IMR-90 (cell line): ENCODE data around the gene KLHL8. TPM values are rescaled to one million over a fixed set of nuclear protein-coding genes. Genes with fewer than 3 reads are reported as not detected.

ENCODE experiments used
- ATAC-seq: fragments of 200-7000 bp; cut with Tn5 transposase; 2 replicates; pipeline ENCODE4 v1.9.1; 2020; ENCODE audit warnings: low read depth, mild to moderate bottlenecking, moderate library complexity
- BruUV-seq: library from RNA; stranded (reverse); fragments of 400-500 nt; replicated peaks from 2 replicates; lab custom pipeline; 2021; lab: Mats Ljungman, UMichigan
- CTCF ChIA-PET: fragments of 300-600 bp; formaldehyde crosslinking; extraction: SDS; loops from one replicate; lab custom pipeline; 2021; ENCODE audit warnings: antibody characterized with exemption; lab: Yijun Ruan, JAX
- POLR2A ChIA-PET: fragments of 300-600 bp; sonication (Branson Sonifier 250); formaldehyde crosslinking; loops from one replicate; lab custom pipeline; 2022; ENCODE audit warnings: antibody characterized with exemption; ENCODE audit not compliant: unreplicated experiment; lab: Charles Lee
- DNase-seq: peaks from one replicate; pipeline ENCODE4 v3.0.0; 2013
- H2AFZ ChIP-seq: replicated peaks from 2 replicates; pipeline ENCODE3; 2013; ENCODE audit warnings: low read length, mild to moderate bottlenecking; ENCODE audit not compliant: poor library complexity
- H2AK5ac ChIP-seq: 2 replicates; pipeline ENCODE4 v1.6.1; 2013; ENCODE audit warnings: low read depth, low read length, inconsistent platforms
- H2AK9ac ChIP-seq: replicated peaks from 2 replicates; pipeline ENCODE3; 2013; ENCODE audit warnings: mild to moderate bottlenecking, low read depth, low read length, moderate library complexity; ENCODE audit not compliant: poor library complexity
- H2BK120ac ChIP-seq: 2 replicates; pipeline ENCODE4 v1.6.1; 2013; ENCODE audit warnings: low read depth, low read length, inconsistent platforms
- H2BK15ac ChIP-seq: 3 replicates; pipeline ENCODE4 v1.6.1; 2013; ENCODE audit warnings: low read depth, low read length, inconsistent platforms
- H2BK20ac ChIP-seq: 2 replicates; pipeline ENCODE4 v1.6.1; 2013; ENCODE audit warnings: low read depth, mild to moderate bottlenecking, inconsistent platforms, low read length, moderate library complexity
- H2BK5ac ChIP-seq: 2 replicates; pipeline ENCODE4 v1.6.1; 2013; ENCODE audit warnings: mild to moderate bottlenecking, low read depth, low read length, inconsistent platforms; ENCODE audit not compliant: poor library complexity, severe bottlenecking
- H3K14ac ChIP-seq: replicated peaks from 2 replicates; pipeline ENCODE4 v1.6.1; 2013; ENCODE audit warnings: low read depth, low read length, inconsistent platforms
- H3K18ac ChIP-seq: 2 replicates; pipeline ENCODE4 v1.6.1; 2013; ENCODE audit warnings: low read depth, low read length, control low read depth
- H3K23ac ChIP-seq: 2 replicates; pipeline ENCODE4 v1.6.1; 2013; ENCODE audit warnings: low read depth, low read length, inconsistent platforms
- H3K27ac ChIP-seq: 2 replicates; pipeline ENCODE4 v1.5.1; 2013; ENCODE audit warnings: mild to moderate bottlenecking, control low read depth, low read length; ENCODE audit not compliant: insufficient read depth
- H3K27me3 ChIP-seq: 2 replicates; pipeline ENCODE4 v1.6.1; 2013; ENCODE audit warnings: low read length; ENCODE audit not compliant: control insufficient read depth, insufficient read depth
- H3K36me3 ChIP-seq: 2 replicates; pipeline ENCODE4 v1.6.1; 2013; ENCODE audit warnings: low read length, mixed read lengths; ENCODE audit not compliant: control insufficient read depth, insufficient read depth
- H3K4ac ChIP-seq: 2 replicates; pipeline ENCODE4 v1.6.1; 2013; ENCODE audit warnings: low read depth, low read length, inconsistent platforms
- H3K4me1 ChIP-seq: 2 replicates; pipeline ENCODE4 v1.6.1; 2013; ENCODE audit warnings: low read length, mixed read lengths; ENCODE audit not compliant: control insufficient read depth, insufficient read depth
- H3K4me2 ChIP-seq: 2 replicates; pipeline ENCODE4 v1.6.1; 2013; ENCODE audit warnings: low read depth, mild to moderate bottlenecking, control low read depth, low read length, moderate library complexity
- H3K4me3 ChIP-seq: 2 replicates; pipeline ENCODE4 v1.5.1; 2013; ENCODE audit warnings: low read depth, mild to moderate bottlenecking, control low read depth, low read length, moderate library complexity; ENCODE audit not compliant: insufficient read depth
- H3K56ac ChIP-seq: 2 replicates; pipeline ENCODE4 v1.6.1; 2013; ENCODE audit warnings: low read length, inconsistent platforms; ENCODE audit not compliant: insufficient read depth; ENCODE audit errors: extremely low read depth
- H3K79me1 ChIP-seq, 2 experiments: 2 replicates each; pipeline ENCODE4 v1.6.1; 2013; ENCODE audit warnings: low read length in 2 of 2, inconsistent platforms in 1 of 2, low read depth in 1 of 2
- H3K9ac ChIP-seq: 2 replicates; pipeline ENCODE4 v1.6.1; 2013; ENCODE audit warnings: low read depth, low read length, control low read depth
- H3K9me1 ChIP-seq: 2 replicates; pipeline ENCODE4 v1.6.1; 2013; ENCODE audit warnings: low read length, inconsistent platforms; ENCODE audit not compliant: insufficient read depth
- H3K9me3 ChIP-seq: 2 replicates; pipeline ENCODE4 v1.6.1; 2013; ENCODE audit warnings: low read length; ENCODE audit not compliant: control insufficient read depth, insufficient read depth
- H4K20me1 ChIP-seq: 2 replicates; pipeline ENCODE4 v1.6.1; 2013; ENCODE audit warnings: low read length, inconsistent platforms; ENCODE audit not compliant: insufficient read depth
- H4K5ac ChIP-seq: 2 replicates; pipeline ENCODE4 v1.6.1; 2013; ENCODE audit warnings: mild to moderate bottlenecking, low read depth, low read length, control low read depth
- H4K8ac ChIP-seq, 2 experiments: 2 replicates each; pipeline ENCODE4 v1.6.1; 2013; ENCODE audit warnings: low read depth in 2 of 2, low read length in 2 of 2, control low read depth in 1 of 2, inconsistent platforms in 1 of 2
- H4K91ac ChIP-seq: 2 replicates; pipeline ENCODE4 v1.6.1; 2013; ENCODE audit warnings: low read depth, low read length, inconsistent platforms; ENCODE audit not compliant: insufficient read depth
- BHLHE40 ChIP-seq: fragments of 150-350 bp; IDR thresholded peaks from 2 replicates; pipeline ENCODE4 v1.6.1; 2016; ENCODE audit warnings: mild to moderate bottlenecking, low read depth, low read length
- CEBPB ChIP-seq: IDR thresholded peaks from 2 replicates; pipeline ENCODE4 v1.6.1; 2012; ENCODE audit warnings: low read depth, low read length, improper control_type of control experiment
- FOS ChIP-seq: fragments of 150-350 bp; IDR thresholded peaks from 2 replicates; pipeline ENCODE4 v1.6.1; 2016; ENCODE audit warnings: low read depth, low read length
- MAFK ChIP-seq: IDR thresholded peaks from 2 replicates; pipeline ENCODE4 v1.6.1; 2012; ENCODE audit warnings: low read depth, low read length, improper control_type of control experiment
- MAZ ChIP-seq: IDR thresholded peaks from 2 replicates; pipeline ENCODE4 v1.6.1; 2012; ENCODE audit warnings: low read depth, mild to moderate bottlenecking, low read length, improper control_type of control experiment, moderate library complexity, borderline replicate concordance
- SMC3 ChIP-seq: fragments of 150-350 bp; IDR thresholded peaks from 2 replicates; pipeline ENCODE4 v1.6.1; 2016; ENCODE audit warnings: low read depth, mild to moderate bottlenecking, antibody characterized with exemption, low read length, moderate library complexity
- WGBS, 2 experiments: methylation state at CpG; one replicate each; pipeline versions ENCODE4 v1.1.5 to v1.1.7; 2013; ENCODE audit warnings: missing lambda C conversion rate in 2 of 2; ENCODE audit not compliant: insufficient read length in 1 of 2; ENCODE audit errors: extremely low coverage in 2 of 2; 5-methylcytosine and 5-hydroxymethylcytosine counted together
- dilution Hi-C: fragments of 300-500 bp; cut with HindIII; formaldehyde crosslinking; loops from one replicate; pipeline ENCODE4 v1.14.3; 2018; ENCODE audit warnings: low sequenced_read_pairs; ENCODE audit not compliant: unreplicated experiment
- in situ Hi-C: fragments of 300-500 bp; cut with MboI; formaldehyde crosslinking; loops from 3 replicates; pipeline ENCODE4 v1.14.3; 2019; ENCODE audit warnings: low sequenced_read_pairs, inconsistent platforms, mixed read lengths
- intact Hi-C: fragments of 100-400 bp; cut with micrococcal nuclease; formaldehyde crosslinking; loops from 2 replicates; pipeline ENCODE4 v1.10.0; 2022
- polyA plus RNA-seq, 3 experiments: library from polyadenylated mRNA; depleted of rRNA; stranded (reverse); fragments of >200 nt; gene quantifications; 2 replicates each; pipeline ENCODE4 v1.2.3, GENCODE V29; 2012; ENCODE audit warnings: low replicate concordance in 1 of 3
- total RNA-seq: library from RNA; depleted of rRNA; stranded (reverse); fragments of >200 nt; gene quantifications from 2 replicates; pipeline ENCODE4 v1.2.3, GENCODE V29; 2012
- TF ChIP-seq, protein P1 (sequence below): conservative IDR thresholded peaks from 2 replicates; pipeline ENCODE4 v1.5.1; 2012; ENCODE audit warnings: mild to moderate bottlenecking, low read depth, low read length, improper control_type of control experiment

Gene KLHL8
- total and polyA plus RNA-seq, 2 of the 4 experiments (the other 2 are of a cell fraction) = 3.1 to 9.5 TPM

- Histone ChIP-seq H3K79me1 (peaks cover 32 to 56% of the 10 kb centered on the region in 2 experiments), H2AK5ac (no peak overlapping the region), H2BK20ac (no peak overlapping the region), H3K4me2 (no peak overlapping the region), H3K9ac (no peak overlapping the region), H4K8ac (peak overlapping the region in 1 of 2 experiments; percentile 34; a peak in 2 of 4 replicates), H2BK5ac (no peak overlapping the region), H2AK9ac (no peak overlapping the region), H3K27me3 (no peaks in the 10 kb centered on the region), H4K5ac (no peak overlapping the region; the same call in 1 of the 2 replicates), H3K9me1 (peaks cover 18% of the 10 kb centered on the region), H4K91ac (no peak overlapping the region), H3K56ac (no peak overlapping the region), H3K23ac (no peak overlapping the region), H2BK15ac (no peak overlapping the region), H3K4me3 (no peak overlapping the region), H2AFZ (no peak overlapping the region), H4K20me1 (no peaks in the 10 kb centered on the region), H3K18ac (no peak overlapping the region), H3K27ac (no peak overlapping the region), H3K36me3 (peaks cover 10% of the 10 kb centered on the region), H3K9me3 (no peaks in the 10 kb centered on the region), H3K14ac (no peak overlapping the region), H3K4me1 (peaks cover 26% of the 10 kb centered on the region), H2BK120ac (no peak overlapping the region), H3K4ac (peak overlapping the region; percentile 19; the same call in 1 of the 2 replicates)
- in situ Hi-C loops = loop anchor here (25.0 kb wide), 1 partner anchor 635 kb away; no protein-coding TSS in a partner anchor
- peak; percentile 34 for DNase-seq
- no TSS peak for BruUV-seq
- POLR2A ChIA-PET = no interaction called here
- intact Hi-C loops = loop anchor here (10.0 kb wide), 1 partner anchor 197 kb away; no protein-coding TSS in a partner anchor
- WGBS, 2 experiments = no CpG with 5 or more reads among the region's 4 CpGs
- dilution Hi-C loops = no loop called here
- TF ChIP-seq BHLHE40 (no peak), MAFK (no peak), MAZ (no peak), CEBPB (peak; percentile 26; the same call in 1 of the 2 replicates), SMC3 (no peak), FOS (no peak)
- TF ChIP-seq, protein P1, sequence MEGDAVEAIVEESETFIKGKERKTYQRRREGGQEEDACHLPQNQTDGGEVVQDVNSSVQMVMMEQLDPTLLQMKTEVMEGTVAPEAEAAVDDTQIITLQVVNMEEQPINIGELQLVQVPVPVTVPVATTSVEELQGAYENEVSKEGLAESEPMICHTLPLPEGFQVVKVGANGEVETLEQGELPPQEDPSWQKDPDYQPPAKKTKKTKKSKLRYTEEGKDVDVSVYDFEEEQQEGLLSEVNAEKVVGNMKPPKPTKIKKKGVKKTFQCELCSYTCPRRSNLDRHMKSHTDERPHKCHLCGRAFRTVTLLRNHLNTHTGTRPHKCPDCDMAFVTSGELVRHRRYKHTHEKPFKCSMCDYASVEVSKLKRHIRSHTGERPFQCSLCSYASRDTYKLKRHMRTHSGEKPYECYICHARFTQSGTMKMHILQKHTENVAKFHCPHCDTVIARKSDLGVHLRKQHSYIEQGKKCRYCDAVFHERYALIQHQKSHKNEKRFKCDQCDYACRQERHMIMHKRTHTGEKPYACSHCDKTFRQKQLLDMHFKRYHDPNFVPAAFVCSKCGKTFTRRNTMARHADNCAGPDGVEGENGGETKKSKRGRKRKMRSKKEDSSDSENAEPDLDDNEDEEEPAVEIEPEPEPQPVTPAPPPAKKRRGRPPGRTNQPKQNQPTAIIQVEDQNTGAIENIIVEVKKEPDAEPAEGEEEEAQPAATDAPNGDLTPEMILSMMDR = no peak
- CTCF ChIA-PET = no interaction called here
- ATAC-seq = no peak
These were observed 98.2 kb downstream of the KLHL8 start for GRCh38 chr4:87122252-87122651.
